Hepatic stellate cell (primary cell): ENCODE measurements around the gene PIEZO2.

Source experiments
- DNase-seq: peaks from one replicate; pipeline ENCODE4 v3.0.0; 2011; ENCODE audit warnings: low spot score

The PIEZO2 gene

DNA sequence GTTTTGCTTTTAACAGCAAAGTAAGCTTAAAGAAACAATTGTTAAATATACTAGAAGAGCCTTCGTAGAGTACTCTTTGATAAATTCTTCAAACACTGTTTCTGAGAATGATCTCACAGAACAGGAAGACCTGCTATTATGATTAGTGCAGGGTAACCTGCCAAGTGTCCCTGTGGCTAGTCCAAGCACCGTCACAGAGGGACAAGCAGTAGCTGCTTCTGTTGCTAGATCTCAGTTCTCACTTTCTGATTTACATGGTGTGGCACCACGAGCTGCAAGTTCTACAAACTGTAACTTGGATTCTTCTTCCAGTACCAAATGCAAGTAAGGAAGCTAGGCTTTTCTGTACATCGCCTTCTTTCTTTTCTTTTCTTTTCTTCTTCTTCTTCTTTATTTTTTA lies 121.5 kb downstream of the PIEZO2 start:
- no peak for DNase-seq

DNA sequence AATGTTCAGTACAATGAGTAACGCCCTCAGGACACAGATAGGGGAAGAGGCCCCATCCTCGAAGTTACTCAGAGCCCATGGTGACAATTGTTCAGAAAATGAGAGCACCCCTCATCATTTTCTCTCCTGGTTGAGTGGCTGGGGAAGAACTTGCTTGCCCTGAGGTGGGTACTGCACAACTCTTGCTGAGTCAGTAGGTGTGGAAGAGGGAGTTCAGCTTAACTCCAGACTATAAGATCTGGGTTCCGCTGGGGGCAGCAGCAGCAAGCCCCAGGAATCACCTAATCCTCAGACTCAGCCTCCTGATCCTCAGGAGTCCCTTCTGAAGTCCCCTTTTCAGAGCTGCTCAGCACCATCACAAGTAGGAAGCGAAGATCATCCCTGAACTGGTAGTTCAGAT lies 123.7 kb downstream of the PIEZO2 start:
- no peak for DNase-seq

DNA sequence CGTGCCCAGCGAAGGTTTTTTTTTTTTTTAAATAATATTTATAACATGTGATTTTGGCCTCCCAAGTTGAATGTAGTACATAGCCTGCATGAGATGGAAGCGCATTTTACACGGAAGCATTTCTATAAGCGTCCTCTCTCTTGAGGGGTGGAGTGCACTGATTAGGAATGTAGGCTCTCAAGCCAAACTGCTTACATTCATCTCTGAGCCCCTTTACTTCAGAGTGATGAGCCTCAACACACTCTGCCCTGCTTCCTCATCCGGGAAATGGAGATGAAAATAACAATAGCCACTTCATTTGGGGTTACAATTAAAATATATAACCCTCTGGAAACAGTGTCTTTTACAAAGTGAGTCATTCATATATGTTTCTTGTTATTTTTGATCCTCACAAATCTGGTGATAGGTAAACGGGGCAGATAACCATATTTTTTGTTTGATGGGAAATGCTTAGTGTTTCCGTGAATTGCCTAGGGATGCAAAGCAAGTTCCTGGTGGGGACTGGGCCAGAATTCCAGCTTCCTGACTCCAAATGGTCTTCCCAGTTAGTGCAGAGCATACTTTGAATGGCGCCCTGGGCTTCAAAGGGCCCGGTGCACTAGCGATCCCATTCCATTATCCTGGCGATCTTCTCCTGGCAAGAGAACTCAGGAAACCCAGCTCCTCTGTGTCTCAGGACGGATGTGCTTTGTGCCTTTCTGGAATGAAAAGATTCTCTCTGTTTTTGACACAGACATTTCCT lies 124.3 kb downstream of the PIEZO2 start:
- DNase-seq = no peak

DNA sequence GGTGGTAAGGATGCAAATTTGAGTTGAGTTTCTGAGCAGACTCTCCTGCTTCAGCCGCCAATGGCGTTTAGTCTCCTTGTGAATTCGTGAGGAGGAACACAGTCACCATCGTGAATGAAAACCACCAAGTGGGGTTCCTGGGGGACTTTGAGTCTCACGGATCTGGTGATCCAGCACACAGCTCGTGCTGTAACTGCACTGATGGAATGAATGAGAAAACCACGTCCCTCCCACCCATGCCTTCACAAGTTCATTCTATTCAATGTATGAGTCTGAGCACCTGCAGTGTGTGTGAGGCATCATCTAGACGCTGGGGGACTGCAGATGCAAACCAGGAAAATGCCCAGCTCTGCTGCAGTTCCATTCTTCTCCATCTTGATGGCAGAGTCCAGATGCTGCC lies 127.9 kb downstream of the PIEZO2 start:
- DNase-seq = no peak

DNA sequence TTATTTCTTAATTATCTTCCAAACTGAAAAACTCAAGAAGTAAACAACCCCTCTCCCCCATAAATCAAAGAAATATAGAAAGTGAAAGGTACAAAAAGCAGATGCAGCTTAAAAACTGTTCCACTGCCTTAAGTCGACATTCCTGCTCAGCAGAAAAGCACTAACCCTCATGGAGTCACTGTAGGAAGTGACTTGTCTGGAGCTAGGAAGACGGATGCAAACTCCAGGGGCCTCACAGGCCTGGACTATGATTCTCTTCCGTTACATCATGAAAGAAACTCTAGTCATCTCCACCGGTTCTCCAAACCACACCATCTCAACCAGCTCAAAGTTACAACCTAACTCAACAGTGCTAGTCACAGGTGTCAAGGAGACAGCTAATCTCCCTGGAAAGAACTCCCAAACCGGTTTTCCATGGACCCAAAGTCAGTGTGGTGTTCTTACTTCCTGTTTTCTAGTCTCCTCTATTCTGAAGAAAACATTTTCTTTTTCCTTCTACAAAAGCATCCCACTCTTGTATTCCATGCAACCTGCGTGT lies 128.4 kb downstream of the PIEZO2 start:
- DNase-seq = no peak

DNA sequence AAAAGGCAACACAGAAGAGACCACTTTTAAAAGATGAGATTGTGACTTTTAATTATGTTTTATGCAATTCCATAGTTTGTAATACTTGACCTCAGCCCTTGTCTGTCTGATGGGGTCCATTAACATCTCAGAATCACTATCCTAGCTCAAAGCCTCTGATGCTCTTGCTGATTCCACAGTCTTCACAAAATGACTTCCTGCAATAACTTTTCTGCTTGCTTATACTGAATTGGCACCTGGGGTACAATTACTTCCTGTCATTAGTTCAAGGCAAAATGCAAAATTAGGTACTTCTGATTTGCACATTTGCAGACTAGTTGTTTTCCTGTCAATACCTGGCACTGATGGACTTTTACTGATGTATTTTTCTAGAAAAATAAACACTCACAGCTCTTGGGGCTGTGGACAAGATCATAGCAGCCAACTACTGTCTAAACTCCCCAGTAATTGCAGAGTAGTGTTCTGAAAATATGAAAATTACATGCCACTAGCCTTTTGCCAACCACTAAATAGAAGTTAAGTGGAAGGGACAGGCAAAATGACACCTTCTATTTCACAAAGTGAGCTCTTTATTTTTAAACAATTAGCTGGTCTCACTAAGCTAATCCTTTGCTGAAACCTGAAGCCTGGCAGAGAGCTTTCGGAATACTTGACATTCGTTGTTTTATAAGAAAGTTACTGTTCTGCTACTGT lies 129.1 kb downstream of the PIEZO2 start:
- no peak for DNase-seq

DNA sequence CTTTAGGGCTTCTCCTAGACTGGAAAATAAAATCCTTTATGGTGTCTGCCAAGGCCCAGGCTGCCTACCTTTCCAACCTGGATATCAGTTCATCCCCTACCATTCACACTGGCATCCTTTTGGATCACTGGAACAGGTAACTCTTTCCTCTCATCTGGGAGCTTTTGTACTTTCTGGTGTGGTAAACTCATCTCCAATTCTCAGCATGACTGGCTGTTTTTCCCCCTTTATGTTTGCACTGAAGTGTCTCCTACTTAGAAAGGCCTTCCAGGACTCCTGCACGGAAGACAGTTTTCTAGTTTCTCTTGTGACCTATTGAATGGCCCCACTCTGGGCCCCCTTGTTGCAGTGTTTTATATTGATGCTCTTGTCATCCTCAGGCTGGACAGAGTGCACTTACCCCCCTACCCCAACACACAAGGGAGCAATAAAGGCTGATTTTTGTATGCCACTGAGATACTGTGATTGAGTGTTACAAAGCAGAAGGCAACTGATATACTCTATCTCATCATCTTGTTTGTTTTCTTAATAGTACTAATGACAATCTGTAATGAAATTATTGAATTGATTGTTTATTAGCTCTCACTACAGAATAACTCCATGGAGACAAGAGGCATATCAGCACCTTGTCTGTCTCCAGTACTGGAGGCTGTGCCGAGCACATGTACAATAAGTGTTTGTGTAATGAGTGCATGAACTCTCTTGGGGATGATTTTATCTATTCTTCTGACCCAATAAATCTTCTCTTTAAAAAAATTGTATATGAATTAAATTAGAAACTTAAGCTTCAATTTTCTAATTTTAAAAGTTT lies 129.9 kb downstream of the PIEZO2 start:
- no peak for DNase-seq

DNA sequence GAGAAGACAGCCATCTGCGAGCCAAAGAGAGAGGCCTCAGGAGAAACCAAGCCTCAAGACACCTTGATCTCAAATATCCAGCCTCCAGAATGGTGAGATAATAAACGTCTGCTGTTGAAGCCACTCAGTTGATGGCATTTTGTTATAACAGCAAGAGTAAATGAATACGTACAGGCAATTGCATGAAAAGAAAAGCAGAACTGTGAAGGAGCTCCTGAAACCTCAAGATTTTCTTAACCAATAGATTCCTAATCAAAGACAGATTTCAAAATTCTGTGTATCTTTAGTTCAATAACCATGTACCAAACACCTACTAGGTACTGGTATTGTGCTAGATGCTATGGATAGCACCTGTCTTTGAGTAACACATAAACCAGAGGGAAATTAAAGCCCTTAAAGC lies 139.5 kb downstream of the PIEZO2 start:
- DNase-seq = no peak

DNA sequence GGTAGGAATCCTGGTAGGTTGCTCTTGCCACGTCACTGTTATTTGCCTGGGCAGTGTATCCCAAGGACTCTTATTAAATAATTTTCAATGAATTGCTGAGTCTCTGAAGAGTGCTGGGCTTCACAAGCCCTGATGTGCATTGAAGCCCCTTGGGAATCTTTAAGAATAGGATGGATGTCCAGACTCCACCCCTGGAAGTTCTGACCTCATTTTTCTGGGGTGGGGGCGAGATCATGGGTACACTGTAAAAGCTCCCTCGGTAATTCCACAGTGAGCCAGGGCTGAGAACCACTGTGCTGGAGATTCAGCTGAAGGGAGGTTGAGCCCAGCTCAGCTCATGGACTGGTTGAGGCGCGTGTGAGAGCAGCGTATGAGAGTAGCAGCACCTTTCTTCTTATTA lies 140.2 kb downstream of the PIEZO2 start:
- DNase-seq = no peak

DNA sequence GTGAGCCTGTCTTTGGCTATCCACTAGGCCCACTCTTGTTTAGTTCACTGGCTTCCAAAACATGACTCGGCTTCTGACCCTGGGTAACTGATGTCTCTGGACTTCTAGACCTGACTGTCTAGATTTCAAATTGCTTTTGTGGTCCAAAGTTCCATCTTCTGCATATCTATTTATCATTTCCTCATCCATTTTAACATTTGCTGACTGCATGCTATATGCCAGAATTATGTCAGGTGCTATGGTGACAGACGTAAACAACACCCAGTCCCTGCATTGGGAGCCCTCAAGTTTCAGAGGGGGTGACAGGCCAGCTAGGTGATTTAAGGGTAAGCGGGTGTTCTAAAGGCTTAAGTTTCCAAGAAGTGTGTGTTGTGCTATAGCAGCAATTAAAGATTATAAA lies 140.9 kb downstream of the PIEZO2 start:
- DNase-seq = no peak

DNA sequence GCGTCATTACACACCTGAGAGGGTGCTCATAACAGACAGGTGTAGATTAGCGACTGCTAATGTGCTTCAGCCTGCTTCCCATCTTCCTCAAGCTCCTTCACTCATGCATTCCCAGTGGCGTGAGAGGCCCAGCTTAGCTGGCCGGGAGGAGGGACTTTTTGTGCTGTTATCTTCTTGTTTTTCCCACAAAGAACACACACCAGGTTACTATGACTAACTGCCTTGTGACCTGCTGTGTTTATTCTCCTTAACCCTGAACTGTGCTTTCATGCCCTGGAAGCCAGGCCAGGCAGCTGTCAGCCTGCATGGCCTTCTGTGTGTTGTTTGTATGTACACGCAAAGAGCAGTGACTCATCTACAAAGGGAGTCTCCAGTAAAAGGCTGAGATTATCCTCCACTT lies 143.8 kb downstream of the PIEZO2 start:
- DNase-seq = peak; percentile 24

DNA sequence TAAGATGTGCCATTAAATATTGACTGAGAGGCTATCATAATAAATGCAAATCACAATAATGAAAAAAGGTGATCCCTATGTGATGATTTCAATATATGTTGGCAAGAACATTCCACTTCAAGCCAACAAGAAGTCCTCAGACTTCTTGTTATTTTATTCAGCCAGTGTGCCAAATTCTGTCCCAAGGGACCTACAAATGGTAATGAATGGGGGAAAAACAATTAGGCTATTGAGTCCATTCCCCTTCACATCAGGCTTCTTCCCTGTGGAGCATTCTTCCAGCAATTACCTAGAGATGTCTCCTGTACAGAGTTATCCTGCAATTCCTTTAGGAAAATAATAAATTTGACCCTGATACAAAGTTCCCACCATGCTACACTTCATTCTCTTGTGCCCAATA lies 144.4 kb downstream of the PIEZO2 start:
- DNase-seq = no peak

DNA sequence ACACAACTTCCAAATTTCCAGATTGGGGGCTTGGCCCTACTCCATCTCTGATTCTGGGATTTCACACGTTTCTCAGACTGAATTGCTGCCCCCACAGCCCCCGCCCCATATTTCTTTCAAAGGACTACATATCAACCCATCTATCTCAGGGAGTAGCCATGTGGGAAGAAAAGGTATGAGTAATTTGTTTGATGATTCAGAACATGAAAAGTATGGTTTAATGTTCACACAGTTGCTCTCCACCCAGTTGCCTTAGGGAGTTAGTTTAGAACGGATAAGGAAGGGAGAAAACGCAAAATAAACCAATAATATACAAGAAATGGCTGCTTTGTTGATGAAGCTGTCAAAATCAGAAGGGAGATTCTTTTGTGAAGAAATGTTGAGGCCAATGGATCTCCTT lies 145.1 kb downstream of the PIEZO2 start:
- DNase-seq = no peak

DNA sequence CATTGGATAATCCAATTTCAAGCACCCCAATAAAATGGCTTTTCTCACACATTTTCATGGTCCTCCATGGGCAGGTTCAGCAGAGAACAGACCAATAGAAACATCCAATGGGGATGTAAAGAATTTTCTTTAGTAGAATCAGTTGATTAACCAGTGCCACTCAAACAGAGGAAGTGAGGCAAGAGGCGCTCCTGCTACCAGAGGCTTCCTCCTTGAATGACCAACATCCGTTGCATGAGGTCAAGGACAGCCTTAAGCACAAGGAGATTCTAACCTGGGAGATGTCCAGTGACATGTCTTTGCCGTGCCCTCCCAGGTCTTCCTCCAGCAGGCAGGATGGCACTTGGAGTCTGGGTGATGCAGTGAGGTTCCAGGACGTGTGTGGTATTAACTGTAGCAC lies 146.6 kb downstream of the PIEZO2 start:
- no peak for DNase-seq

DNA sequence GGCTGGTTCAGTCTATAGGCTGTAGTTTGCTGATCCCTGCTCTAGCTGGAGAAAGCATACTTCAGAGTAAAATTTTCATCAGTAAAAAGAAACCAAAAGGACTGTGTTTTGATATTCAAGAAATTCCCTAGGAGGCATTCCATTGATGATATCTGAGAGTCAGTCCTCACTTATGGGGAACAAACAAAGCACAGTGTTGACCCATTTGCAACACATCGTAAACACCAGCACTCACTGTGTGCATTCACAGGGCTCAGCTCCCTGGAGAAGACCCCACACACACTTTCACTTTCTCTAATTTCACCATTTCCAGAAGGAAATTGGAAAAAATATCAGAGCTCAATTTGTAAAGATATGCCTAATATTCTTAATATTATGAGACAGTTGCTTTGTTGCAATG lies 147.1 kb downstream of the PIEZO2 start:
- DNase-seq = no peak

DNA sequence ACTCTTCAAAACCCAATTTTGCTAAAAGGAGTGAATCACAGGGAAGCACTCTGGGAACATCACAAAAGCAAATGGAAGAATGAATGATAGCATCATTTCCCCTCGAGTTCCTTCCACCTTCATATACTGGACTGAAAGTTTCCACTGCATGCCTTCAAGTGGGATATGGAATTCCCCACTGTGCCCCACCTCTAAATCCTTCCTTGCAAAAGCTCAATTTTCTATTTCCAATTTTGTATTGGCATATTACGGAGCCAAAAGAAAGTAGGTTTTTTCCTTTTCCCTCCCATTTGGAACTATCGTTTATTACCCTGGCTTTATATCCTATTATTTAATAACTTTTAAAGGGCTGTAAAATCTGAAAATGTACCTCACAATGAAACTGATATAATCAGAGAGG lies 149.3 kb downstream of the PIEZO2 start:
- DNase-seq = no peak

DNA sequence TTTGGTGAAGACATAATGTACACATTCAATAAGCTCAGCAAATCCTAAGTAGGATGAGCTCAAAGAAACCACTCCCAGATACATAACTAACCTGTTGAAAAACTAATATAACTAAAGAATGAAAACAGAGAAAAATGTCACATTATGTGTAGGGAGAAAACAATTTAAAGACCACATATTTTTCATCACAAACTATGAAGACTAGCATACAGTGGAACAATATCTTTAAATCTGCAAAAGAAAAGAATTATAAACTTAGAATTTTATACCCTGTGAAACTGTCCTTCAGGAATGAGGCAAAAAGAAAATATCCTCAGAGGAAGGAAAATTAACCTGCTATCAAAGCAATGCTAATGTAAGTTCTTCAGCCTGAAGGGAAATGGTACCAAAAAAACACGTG lies 151.5 kb downstream of the PIEZO2 start:
- DNase-seq = no peak

DNA sequence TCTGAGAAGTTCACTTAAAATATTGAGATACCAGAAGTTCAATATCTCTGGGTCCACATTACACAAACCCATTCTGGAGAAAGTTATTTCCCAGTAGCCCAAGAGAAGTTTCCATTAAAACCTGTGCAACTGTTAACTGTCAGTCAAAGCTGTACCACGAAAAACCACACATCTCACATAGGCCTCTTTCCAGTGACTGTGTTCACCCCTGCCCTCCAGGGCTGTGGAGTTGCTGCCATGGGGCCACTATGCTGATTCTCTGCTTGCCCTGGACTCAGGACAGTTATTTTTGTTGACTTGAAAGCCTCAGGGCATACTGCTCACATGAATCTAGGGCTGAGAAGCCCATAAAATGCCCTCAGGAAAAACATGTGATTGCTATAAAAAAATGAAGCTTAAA lies 153.8 kb downstream of the PIEZO2 start:
- no peak for DNase-seq

DNA sequence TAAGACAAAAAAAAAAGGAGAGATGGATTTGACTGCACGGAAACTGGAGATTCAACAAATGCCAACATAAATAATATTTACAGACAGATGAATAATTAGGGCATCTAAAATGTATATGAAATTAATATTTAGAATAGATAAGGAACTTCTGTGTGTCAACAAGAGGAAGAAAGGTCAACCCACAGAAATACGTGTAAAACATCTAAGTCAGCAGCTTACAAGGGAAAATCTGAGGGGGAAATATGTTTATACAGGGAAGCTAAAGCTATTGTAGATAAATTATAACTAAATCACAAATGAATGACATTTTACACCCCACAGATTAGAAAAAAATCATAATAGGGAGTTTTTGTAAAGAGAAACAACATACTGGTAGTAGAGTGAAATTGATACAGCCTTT lies 159.9 kb downstream of the PIEZO2 start:
- DNase-seq = no peak

DNA sequence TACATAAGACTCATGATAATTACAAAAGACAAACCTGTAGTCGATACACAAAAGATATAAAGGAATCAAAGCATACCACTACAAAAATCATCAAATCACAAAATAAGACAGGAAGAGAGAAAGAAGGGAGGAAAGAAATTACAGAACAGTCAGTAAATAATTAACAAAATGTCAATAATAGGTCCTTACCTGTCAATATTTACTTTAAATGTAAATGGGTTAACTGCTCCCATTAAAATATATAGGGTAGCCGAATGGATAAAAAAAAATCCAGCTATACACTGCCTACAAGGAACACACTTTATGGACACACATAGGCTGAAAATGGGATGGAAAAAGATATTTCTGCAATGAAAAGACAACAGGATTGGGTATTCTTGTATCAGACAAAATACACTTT lies 163.7 kb downstream of the PIEZO2 start:
- no peak for DNase-seq

DNA sequence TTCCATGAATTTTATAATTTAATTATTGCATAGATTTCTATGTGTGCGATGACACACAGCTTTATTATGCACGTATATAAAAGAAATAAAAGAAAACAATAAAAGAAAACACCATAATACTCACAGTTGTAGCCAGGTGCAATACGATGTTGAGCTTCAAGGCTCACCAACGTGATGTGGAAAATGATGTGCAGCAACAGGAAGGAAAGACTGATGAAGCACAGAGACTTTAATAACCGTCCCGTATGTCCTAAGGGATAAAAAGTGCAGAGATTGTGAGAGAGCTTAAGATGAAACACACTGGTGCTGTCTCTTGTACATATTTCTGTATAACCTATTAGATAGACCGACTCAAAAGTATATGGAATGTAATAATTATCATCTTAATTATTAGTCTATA lies 170.0 kb downstream of the PIEZO2 start:
- no peak for DNase-seq

DNA sequence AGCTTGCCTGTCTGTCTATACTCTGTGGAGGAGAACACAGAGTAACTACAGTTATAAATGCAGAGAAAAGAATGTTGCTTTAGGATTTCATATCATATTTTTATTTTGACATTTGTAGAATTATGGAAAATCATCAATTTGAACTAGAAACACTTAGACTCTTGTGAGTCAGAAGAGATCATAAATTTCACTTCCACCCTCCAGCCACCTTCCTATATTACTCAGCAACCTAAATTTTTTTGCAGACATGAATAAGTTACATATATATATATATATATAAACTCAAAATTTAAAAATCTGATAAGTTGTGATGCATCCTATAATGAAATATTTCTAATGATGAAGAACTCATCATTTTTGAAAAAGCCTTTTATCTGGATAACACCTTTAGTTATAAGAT lies 172.3 kb downstream of the PIEZO2 start:
- no peak for DNase-seq
